CD14-positive monocyte (primary cell): ENCODE results near the gene BRF1. TPM values are rescaled to one million over a fixed set of nuclear protein-coding genes. Genes with fewer than 3 reads are reported as not detected.
A peak's percentile ranks its signal among the peaks of the same experiment; 100 is the strongest.

Experiments used
- DNase-seq, 3 donors: peaks; one replicate each; pipeline ENCODE4 v3.0.0-alpha.2; 2011 to 2022
- H2AFZ ChIP-seq: 2 replicates; pipeline ENCODE4 v1.6.0; 2012; ENCODE audit warnings: mild to moderate bottlenecking, low read depth, low read length, inconsistent platforms; ENCODE audit not compliant: insufficient read depth, poor library complexity, severe bottlenecking
- H3K27ac ChIP-seq, 2 donors: 1 replicate in 1 of 2; 2 replicates in 1 of 2; pipeline ENCODE4 v1.5.1; 2012 to 2013; ENCODE audit warnings: low read length in 2 of 2, control low read depth in 1 of 2, inconsistent platforms in 1 of 2, low read depth in 1 of 2, mild to moderate bottlenecking in 1 of 2
- H3K27me3 ChIP-seq, 2 donors: one replicate each; pipeline versions ENCODE4 v1.6.0 to v1.6.1; 2011 to 2013; ENCODE audit warnings: low read length in 2 of 2; ENCODE audit not compliant: control insufficient read depth in 2 of 2, insufficient read depth in 2 of 2
- H3K36me3 ChIP-seq, 2 donors: replicated peaks in 1 of 2; 1 replicate in 1 of 2; 2 replicates in 1 of 2; pipeline versions ENCODE4 v1.5.1 to v1.6.1; 2012 to 2013; ENCODE audit warnings: low read length in 2 of 2, control low read depth in 1 of 2, inconsistent platforms in 1 of 2, mild to moderate bottlenecking in 1 of 2; ENCODE audit not compliant: insufficient read depth in 2 of 2, control insufficient read depth in 1 of 2
- H3K4me1 ChIP-seq, 2 donors: 1 replicate in 1 of 2; 2 replicates in 1 of 2; pipeline versions ENCODE4 v1.5.1 to v1.6.1; 2012 to 2013; ENCODE audit warnings: low read length in 2 of 2, control low read depth in 1 of 2, inconsistent platforms in 1 of 2, mild to moderate bottlenecking in 1 of 2, moderate library complexity in 1 of 2; ENCODE audit not compliant: insufficient read depth in 2 of 2, control insufficient read depth in 1 of 2
- H3K4me2 ChIP-seq: replicated peaks from 2 replicates; pipeline ENCODE3; 2012; ENCODE audit warnings: low read length, moderate library complexity, mild to moderate bottlenecking; ENCODE audit not compliant: poor library complexity, severe bottlenecking; ENCODE audit errors: extremely low read depth
- H3K4me3 ChIP-seq, 3 experiments: fragments of 200-600 bp in 1 of 3; sonication (generic) in 1 of 3; replicated peaks in 1 of 3; 1 replicate in 2 of 3; 2 replicates in 1 of 3; pipeline ENCODE4 v1.5.1; 2011 to 2013; ENCODE audit warnings: low read length in 3 of 3, mild to moderate bottlenecking in 3 of 3, control low read depth in 2 of 3, low read depth in 2 of 3, inconsistent platforms in 1 of 3, moderate library complexity in 1 of 3
- H3K79me2 ChIP-seq: 2 replicates; pipeline ENCODE4 v1.6.0; 2012; ENCODE audit warnings: mild to moderate bottlenecking, control low read depth, inconsistent platforms, low read length, moderate library complexity; ENCODE audit not compliant: insufficient read depth
- H3K9ac ChIP-seq: 2 replicates; pipeline ENCODE4 v1.6.0; 2017; ENCODE audit warnings: low read length, mild to moderate bottlenecking; ENCODE audit not compliant: insufficient read depth, poor library complexity, severe bottlenecking
- H3K9me3 ChIP-seq, 2 donors: replicated peaks in 1 of 2; 1 replicate in 1 of 2; 2 replicates in 1 of 2; pipeline versions ENCODE4 v1.5.1 to v1.6.1; 2012 to 2013; ENCODE audit warnings: low read length in 2 of 2, control low read depth in 1 of 2; ENCODE audit not compliant: control insufficient read depth in 1 of 2, insufficient read depth in 1 of 2
- H4K20me1 ChIP-seq: 2 replicates; pipeline ENCODE4 v1.6.0; 2012; ENCODE audit warnings: mild to moderate bottlenecking, low read length, control low read depth, moderate library complexity; ENCODE audit not compliant: insufficient read depth
- H3K27ac Mint-ChIP-seq, 7 donors: one replicate each; pipeline ENCODE4 v1.8.0; 2020; ENCODE audit warnings: mild to moderate bottlenecking in 7 of 7, mixed read lengths in 7 of 7, moderate library complexity in 6 of 7, inconsistent platforms in 2 of 7
- H3K27me3 Mint-ChIP-seq, 3 donors: one replicate each; pipeline ENCODE4 v1.8.0; 2021 to 2022; ENCODE audit warnings: low read depth in 3 of 3, mild to moderate bottlenecking in 3 of 3, mixed read lengths in 3 of 3, moderate library complexity in 3 of 3, inconsistent platforms in 1 of 3
- H3K36me3 Mint-ChIP-seq, 2 donors: one replicate each; pipeline ENCODE4 v1.8.0; 2020; ENCODE audit warnings: mixed read lengths in 2 of 2, inconsistent platforms in 1 of 2, mild to moderate bottlenecking in 1 of 2
- H3K4me1 Mint-ChIP-seq: one replicate; pipeline ENCODE4 v1.8.0; 2020; ENCODE audit warnings: mild to moderate bottlenecking, mixed read lengths
- H3K4me3 Mint-ChIP-seq, 2 donors: one replicate each; pipeline ENCODE4 v1.8.0; 2020; ENCODE audit warnings: mild to moderate bottlenecking in 2 of 2, mixed read lengths in 2 of 2, moderate library complexity in 1 of 2
- H3K9me3 Mint-ChIP-seq, 7 donors: one replicate each; pipeline ENCODE4 v1.8.0; 2020 to 2022; ENCODE audit warnings: mixed read lengths in 7 of 7, mild to moderate bottlenecking in 6 of 7, moderate library complexity in 6 of 7, inconsistent platforms in 2 of 7
- CTCF ChIP-seq: fragments of 200-600 bp; IDR thresholded peaks from one replicate; pipeline ENCODE4 v1.8.0; 2022; ENCODE audit warnings: antibody characterized with exemption, mild to moderate bottlenecking
- WGBS: methylation state at CpG from one replicate; pipeline ENCODE4 v1.1.5; 2013; ENCODE audit warnings: missing lambda C conversion rate; ENCODE audit not compliant: insufficient coverage; 5-methylcytosine and 5-hydroxymethylcytosine counted together
- intact Hi-C, 2 donors: fragments of 100-400 bp; cut with micrococcal nuclease; formaldehyde crosslinking; loops; one replicate each; pipeline versions ENCODE4 v1.15.0 to v1.15.1; 2023
- polyA plus RNA-seq, 3 donors: library from polyadenylated mRNA; depleted of rRNA in 1 of 3; unstranded in 2 of 3; stranded (reverse) in 1 of 3; fragments of 300-500 nt in 2 of 3; fragments of >200 nt in 1 of 3; fragmentation: Illumina TruSeq in 2 of 3; gene quantifications; 1 replicate in 2 of 3; 2 replicates in 1 of 3; pipeline ENCODE4 v1.2.3, GENCODE V29; 2012 to 2021

Gene BRF1
- polyA plus RNA-seq, 3 donors, result 2.3 to 20.5 (median 2.5) TPM

DNA sequence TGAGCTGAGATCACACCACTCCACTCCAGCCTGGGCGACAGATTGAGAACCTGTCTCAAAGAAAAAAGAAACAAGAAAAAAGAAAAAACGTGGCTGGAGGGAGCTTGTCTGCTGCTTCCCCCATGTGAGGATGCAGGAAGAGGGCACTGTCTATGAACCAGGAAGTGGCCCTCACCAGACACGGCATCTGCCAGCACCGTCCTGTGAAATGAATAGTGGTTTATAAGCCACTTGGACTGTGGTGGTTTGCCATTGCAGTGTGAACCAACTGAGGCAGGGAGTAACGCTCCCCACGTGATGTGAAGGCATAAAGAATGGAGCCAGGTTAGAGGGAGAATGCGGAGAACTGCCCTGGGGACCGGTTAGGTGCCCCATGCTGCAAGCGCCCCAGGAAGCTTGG is 4.5 kb upstream of the BRF1 start:
- intact Hi-C loops, result no loop called here
- Histone ChIP-seq H3K36me3 (no peaks in the 10 kb centered on the region), H3K4me1 (peaks cover 19 to 28% of the 10 kb centered on the region in 2 donors), H3K27me3 (no peaks in the 10 kb centered on the region), H3K4me2 (no peak overlapping the region), H3K9ac (no peak overlapping the region), H3K4me3 (no peak overlapping the region), H3K79me2 (no peaks in the 10 kb centered on the region), H3K9me3 (no peaks in the 10 kb centered on the region), H2AFZ (peak overlapping the region; percentile 58), H4K20me1 (peaks cover 5% of the 10 kb centered on the region), H3K27ac (no peak overlapping the region)
- Mint-ChIP-seq H3K4me1 (peaks cover 28% of the 10 kb centered on the region), H3K27me3 (peaks cover 0 to 4% (median 2%) of the 10 kb centered on the region in 3 donors), H3K36me3 (peaks cover 7 to 10% of the 10 kb centered on the region in 2 donors), H3K9me3 (peaks cover 0 to 4% (median 0%) of the 10 kb centered on the region in 7 donors), H3K4me3 (no peak overlapping the region), H3K27ac (peak overlapping the region in 5 of 7 donors; percentile 35 to 85 (median 73))
- 65% methylated on average over 8 of the region's 9 CpGs for WGBS
- TF ChIP-seq CTCF, result no peak
- peak in 1 of 3 donors; percentile 18 for DNase-seq

DNA sequence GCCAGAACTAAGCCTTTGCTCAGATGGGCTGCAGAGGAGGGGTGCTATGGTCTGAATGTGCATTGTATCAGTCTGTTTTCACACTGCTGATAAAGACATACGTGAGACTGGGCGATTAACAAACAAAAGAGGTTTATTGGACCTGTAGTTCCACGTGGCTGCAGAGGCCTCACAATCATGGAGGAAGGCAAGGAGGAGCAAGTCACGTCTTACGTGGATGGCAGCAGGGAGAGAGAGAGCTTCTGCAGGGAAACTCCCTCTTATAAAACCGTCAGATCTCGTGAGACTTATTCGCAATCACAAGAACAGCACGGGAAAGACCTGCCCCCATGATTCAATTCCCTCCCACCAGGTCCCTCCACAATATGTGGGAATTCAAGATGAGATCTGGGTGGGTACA is 3.8 kb upstream of the BRF1 start:
- H3K79me2 ChIP-seq, result peaks cover 6% of the 10 kb centered on the region
- Mint-ChIP-seq H3K27ac (no peak overlapping the region), H3K27me3 (peaks cover 0 to 4% (median 2%) of the 10 kb centered on the region in 3 donors), H3K36me3 (peaks cover 7 to 10% of the 10 kb centered on the region in 2 donors), H3K9me3 (peaks cover 0 to 4% (median 0%) of the 10 kb centered on the region in 7 donors), H3K4me1 (peaks cover 32% of the 10 kb centered on the region), H3K4me3 (no peak overlapping the region)
- WGBS, result 92% methylated on average over 2 of the region's 9 CpGs
- H4K20me1 ChIP-seq, result peaks cover 11% of the 10 kb centered on the region
- intact Hi-C loops, result no loop called here
- no peak overlapping the region for H3K4me2 ChIP-seq
- H3K9ac ChIP-seq, result no peak overlapping the region
- no peak for DNase-seq
- H3K27me3 ChIP-seq, result no peaks in the 10 kb centered on the region
- H3K4me1 ChIP-seq, result peaks cover 24 to 34% of the 10 kb centered on the region in 2 donors
- H3K36me3 ChIP-seq, result no peaks in the 10 kb centered on the region
- no peak for TF ChIP-seq CTCF
- no peak overlapping the region for H3K27ac ChIP-seq
- H2AFZ ChIP-seq, result no peak overlapping the region
- no peaks in the 10 kb centered on the region for H3K9me3 ChIP-seq
- no peak overlapping the region for H3K4me3 ChIP-seq
